HFF-Myc (cell line): Measurements from ENCODE around the gene MAPK7.

Experiments
- DNase-seq: peaks from one replicate; pipeline ENCODE4 v3.0.0-alpha.2; 2011; ENCODE audit warnings: low read depth; ENCODE audit errors: extremely low read depth
- H3K4me3 ChIP-seq: replicated peaks from 2 replicates; pipeline ENCODE4 v1.5.1; 2011; ENCODE audit warnings: low read depth, mild to moderate bottlenecking, control low read depth, low read length
- TF ChIP-seq, protein P1 (sequence below): IDR thresholded peaks from 2 replicates; pipeline ENCODE4 v1.5.1; 2012; ENCODE audit warnings: mild to moderate bottlenecking, low read depth, low read length, control low read depth; ENCODE audit errors: missing control alignments

The MAPK7 gene

DNA sequence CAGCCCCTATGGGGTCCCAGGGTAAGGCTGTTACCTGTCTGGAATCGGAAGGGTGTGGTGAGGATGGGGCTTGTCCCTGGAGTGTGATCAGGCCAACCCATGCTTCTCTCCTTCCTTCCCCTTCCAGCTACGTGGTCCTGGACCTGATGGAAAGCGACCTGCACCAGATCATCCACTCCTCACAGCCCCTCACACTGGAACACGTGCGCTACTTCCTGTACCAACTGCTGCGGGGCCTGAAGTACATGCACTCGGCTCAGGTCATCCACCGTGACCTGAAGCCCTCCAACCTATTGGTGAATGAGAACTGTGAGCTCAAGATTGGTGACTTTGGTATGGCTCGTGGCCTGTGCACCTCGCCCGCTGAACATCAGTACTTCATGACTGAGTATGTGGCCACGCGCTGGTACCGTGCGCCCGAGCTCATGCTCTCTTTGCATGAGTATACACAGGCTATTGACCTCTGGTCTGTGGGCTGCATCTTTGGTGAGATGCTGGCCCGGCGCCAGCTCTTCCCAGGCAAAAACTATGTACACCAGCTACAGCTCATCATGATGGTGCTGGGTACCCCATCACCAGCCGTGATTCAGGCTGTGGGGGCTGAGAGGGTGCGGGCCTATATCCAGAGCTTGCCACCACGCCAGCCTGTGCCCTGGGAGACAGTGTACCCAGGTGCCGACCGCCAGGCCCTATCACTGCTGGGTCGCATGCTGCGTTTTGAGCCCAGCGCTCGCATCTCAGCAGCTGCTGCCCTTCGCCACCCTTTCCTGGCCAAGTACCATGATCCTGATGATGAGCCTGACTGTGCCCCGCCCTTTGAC, 2.4 kb downstream of the MAPK7 start:
- no peak for DNase-seq
- TF ChIP-seq, protein P1, sequence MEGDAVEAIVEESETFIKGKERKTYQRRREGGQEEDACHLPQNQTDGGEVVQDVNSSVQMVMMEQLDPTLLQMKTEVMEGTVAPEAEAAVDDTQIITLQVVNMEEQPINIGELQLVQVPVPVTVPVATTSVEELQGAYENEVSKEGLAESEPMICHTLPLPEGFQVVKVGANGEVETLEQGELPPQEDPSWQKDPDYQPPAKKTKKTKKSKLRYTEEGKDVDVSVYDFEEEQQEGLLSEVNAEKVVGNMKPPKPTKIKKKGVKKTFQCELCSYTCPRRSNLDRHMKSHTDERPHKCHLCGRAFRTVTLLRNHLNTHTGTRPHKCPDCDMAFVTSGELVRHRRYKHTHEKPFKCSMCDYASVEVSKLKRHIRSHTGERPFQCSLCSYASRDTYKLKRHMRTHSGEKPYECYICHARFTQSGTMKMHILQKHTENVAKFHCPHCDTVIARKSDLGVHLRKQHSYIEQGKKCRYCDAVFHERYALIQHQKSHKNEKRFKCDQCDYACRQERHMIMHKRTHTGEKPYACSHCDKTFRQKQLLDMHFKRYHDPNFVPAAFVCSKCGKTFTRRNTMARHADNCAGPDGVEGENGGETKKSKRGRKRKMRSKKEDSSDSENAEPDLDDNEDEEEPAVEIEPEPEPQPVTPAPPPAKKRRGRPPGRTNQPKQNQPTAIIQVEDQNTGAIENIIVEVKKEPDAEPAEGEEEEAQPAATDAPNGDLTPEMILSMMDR, result no peak
- H3K4me3 ChIP-seq, result no peak overlapping the region

DNA sequence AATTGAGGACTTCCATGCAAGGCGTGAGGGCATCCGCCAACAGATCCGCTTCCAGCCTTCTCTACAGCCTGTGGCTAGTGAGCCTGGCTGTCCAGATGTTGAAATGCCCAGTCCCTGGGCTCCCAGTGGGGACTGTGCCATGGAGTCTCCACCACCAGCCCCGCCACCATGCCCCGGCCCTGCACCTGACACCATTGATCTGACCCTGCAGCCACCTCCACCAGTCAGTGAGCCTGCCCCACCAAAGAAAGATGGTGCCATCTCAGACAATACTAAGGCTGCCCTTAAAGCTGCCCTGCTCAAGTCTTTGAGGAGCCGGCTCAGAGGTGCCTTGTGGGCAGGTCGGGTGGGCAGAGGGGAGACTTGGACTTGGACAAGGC, 3.1 kb downstream of the MAPK7 start:
- H3K4me3 ChIP-seq, result no peak overlapping the region
- TF ChIP-seq, protein P1, result no peak

DNA sequence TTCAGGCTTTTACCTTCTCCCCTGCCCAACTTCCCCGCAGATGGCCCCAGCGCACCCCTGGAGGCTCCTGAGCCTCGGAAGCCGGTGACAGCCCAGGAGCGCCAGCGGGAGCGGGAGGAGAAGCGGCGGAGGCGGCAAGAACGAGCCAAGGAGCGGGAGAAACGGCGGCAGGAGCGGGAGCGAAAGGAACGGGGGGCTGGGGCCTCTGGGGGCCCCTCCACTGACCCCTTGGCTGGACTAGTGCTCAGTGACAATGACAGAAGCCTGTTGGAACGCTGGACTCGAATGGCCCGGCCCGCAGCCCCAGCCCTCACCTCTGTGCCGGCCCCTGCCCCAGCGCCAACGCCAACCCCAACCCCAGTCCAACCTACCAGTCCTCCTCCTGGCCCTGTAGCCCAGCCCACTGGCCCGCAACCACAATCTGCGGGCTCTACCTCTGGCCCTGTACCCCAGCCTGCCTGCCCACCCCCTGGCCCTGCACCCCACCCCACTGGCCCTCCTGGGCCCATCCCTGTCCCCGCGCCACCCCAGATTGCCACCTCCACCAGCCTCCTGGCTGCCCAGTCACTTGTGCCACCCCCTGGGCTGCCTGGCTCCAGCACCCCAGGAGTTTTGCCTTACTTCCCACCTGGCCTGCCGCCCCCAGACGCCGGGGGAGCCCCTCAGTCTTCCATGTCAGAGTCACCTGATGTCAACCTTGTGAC, 3.6 kb downstream of the MAPK7 start:
- DNase-seq, result no peak
- TF ChIP-seq, protein P1, result no peak
- no peak overlapping the region for H3K4me3 ChIP-seq

More for the DNA sequence above, 3.1 kb downstream of the MAPK7 start:
- no peak for DNase-seq

DNA sequence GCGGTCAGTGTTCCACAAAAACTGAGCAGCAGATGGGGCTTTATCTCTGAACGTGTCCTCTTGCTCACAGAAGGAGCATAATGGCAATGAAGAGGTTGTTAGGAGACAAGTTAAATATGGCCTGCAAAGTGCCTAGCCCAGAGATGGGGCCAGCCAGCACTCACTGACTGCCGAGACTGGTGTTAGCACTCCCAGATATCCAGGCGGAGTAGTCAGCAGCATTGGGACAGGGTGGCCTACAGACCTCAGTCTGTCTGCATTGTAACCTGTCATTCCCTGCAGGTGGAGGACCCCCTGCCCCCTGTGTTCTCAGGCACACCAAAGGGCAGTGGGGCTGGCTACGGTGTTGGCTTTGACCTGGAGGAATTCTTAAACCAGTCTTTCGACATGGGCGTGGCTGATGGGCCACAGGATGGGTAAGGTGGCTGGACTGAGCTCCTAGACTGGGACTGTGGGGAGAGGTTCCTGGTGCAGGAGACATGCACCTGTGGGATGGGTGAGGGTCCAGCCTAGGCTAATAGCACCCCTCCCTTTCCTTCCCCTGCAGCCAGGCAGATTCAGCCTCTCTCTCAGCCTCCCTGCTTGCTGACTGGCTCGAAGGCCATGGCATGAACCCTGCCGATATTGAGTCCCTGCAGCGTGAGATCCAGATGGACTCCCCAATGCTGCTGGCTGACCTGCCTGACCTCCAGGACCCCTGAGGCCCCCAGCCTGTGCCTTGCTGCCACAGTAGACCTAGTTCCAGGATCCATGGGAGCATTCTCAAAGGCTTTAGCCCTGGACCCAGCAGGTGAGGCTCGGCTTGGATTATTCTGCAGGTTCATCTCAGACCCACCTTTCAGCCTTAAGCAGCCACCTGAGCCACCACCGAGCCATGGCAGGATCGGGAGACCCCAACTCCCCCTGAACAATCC, 4.5 kb downstream of the MAPK7 start:
- no peak for DNase-seq
- TF ChIP-seq, protein P1, result no peak

DNA sequence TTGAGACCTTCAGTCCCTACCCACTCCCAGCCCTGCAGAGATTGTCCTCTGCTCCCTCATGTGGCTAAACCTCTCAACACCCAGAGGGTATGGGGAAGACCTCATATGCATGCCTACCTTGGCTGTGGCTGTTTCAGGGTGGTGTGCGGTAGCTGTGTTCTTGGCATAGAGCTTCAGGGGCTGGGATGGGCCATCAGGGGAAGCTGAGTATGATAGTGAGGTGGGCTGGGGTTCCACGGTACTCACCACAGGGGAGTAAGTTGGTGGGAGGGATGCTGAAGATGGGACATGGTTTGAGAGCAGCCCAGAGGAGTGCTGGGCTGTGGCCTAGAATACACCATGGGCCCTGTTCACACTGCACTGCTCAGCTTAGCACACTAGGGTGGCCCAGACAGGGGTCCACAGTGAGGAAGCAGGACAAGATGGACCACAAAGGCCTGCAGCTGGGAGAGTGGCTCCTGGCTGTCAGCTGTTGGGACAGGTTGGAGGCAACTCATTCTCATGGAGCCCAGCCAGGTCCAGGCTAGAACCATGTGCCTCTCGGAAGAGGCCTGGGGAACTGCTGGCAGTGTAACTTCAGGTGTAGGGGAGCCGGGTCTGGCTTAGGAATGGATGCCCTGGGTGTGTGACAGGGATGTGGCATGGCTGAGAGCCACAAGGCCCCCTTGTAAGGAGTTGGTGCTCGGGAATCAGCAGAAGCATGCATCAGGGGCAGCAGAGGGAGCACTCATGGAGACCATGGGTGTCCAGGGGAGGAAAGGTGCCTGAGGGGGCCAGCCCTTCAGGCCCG, 5.6 kb downstream of the MAPK7 start:
- H3K4me3 ChIP-seq, result no peak overlapping the region
- TF ChIP-seq, protein P1, result no peak
- no peak for DNase-seq

More for the DNA sequence above, 4.5 kb downstream of the MAPK7 start:
- H3K4me3 ChIP-seq, result no peak overlapping the region
